Middle frontal gyrus (tissue), 1 donor: ENCODE results near the gene SEMA7A.

Experiments
- DNase-seq: peaks from one replicate; pipeline ENCODE4 v3.0.0-alpha.2; 2015; ENCODE audit warnings: low spot score; ENCODE audit errors: extremely low spot score

SEMA7A gene

DNA sequence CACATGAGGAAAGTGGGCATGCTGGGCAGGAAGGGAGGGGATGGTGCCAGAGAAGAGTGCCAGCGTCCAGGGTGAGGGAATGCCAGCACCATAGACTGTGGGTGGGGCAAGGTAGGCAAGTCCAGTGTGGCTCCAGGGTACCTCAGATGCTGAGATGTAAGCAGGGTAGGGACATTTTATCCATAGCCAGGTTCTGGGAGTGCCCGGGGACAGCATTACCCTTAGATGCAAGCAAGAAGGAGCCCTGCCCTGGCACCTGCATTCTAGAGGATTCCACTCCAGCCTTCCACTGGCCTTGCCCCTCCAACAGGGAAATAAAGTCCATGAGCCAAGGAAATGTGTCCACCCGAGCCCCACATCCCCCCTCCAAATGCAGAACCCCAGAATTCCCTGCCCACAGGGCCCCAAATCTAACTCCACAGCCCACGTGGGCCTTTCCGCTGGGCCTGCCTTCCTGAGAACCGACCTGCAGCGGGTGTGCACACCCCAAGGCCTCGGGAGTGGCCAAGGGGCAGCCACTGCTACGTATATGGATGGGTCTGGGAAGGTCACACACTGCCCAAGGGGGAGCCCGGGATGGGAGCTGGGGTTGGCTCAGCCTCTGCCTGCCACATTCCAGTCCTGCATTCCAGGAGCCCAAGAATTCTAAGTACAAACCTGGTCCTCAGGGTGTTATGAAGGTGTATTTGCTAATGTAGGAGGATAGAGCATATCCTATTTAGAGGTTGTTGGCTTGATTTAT, 46.0 kb downstream of the SEMA7A start:
- no peak for DNase-seq

DNA sequence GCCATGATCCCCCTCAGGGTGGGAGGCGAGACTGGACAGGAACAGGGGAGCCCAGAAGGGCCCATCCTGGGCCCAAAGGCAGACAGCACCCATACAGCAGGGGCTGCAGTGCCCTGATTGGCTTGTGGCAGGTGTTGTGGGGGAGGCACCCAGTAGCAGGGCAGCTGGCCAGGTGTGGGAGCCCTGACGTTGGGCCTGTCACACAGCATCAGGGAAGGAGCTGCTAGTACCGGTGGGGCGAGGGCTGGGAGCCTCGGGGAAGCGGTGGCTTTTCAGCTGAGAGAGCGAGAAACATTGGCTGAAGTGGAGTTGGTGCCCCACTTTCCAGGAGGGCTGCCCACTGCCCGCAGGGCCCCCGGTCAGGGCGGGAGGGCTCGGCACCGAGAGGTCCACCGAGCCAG, 46.6 kb downstream of the SEMA7A start:
- no peak for DNase-seq

DNA sequence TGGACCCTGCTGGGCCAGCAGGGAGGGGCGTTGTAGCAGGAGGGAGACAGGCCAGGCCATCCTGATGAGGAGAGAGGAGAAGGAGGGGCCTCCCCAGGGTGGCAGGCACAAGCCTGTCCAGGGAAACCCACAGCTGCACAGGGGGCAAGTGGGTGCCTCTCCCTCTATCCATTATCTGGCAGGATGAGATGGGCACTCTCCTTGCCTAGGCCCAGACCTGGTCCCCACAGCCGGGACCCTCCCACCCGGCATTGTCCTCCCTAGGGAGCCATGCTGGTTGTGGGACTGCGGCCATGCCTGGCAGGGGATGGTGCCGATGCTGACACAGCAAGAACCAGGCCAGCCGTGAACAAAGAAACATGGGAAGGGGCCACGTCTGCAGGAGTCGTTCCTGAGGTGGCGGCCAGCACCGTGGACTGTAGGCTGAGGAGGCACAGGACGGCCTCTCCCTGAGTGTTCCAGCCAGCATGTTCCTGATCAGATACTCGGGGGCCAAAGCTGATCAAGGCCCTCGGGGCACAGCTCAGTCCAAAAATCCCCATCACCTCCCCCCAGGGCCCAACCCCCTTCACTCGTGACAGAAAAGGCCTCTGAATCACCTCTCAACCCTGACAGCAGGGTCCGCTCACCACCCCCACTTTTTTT, 47.1 kb downstream of the SEMA7A start:
- DNase-seq, result no peak

DNA sequence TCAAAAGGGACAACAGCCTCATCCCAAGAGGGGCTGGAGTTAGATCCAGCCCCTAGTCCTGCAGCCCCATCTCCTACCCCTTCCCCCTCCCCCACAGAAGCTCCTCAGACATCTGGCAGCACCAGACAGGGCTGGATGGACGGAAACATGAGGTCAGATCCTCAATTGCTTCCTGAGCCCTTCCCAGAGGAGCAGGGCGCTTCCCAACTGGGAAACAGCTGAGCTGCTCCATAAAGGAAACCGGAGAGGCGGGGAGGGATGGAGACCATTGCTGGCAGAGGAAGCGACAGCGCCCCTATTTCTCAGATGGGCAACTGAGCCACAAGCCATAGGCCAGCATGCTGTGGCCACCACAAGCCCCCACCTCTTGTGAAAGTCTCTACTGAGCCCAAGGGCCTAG, 48.0 kb downstream of the SEMA7A start:
- DNase-seq, result no peak

DNA sequence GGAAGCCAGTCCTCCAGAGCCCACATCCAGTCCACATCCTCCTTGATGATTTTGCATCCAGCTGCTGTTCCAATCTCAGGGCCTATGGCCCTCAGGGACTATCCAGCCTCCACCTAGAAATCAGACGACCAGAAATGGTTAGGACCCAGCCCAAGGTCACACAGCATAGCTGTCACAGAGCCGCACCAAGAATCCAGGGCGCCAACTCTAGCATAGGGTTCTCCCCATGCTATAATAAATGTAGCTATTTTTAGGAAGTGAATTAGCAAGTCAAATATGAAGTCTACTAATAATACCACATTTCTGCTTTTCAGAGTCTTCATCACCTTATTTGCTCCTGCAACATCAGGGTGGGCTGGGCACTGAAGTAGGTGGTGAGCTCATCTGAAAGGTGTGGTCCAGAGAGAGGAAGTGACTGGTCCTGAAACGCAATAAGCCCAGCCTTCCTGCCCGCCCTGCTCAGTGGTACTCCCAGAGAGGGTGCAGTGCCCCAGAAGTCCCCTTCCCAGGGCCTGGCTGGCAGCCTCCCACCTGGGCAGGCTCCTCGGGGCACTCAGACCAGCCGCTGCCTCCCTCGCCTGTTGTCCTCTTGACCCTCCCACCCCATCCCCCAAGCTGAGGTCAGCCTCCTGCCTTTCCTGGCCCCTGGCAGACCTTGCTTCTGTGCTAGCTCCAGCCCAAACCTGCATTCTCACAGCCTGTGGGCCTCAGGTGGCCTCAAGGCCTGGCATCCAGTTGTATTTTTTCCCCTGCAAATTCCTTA, 48.7 kb downstream of the SEMA7A start:
- DNase-seq, result no peak

DNA sequence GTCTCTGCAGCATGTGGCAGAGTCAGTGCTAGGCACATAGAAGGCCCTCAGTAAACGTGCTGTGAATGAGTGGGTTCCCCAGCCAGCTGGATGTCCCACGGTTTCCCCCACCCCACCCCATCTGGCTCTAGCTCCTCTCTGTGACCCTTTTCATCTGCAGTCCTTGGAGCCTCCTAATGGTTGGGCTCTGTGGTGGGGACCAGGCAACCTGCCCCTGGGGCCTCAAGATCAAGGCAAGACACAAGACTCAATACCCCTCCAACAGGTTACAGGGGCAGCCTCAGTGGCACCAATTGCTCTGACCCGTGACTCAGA, 49.2 kb downstream of the SEMA7A start:
- no peak for DNase-seq

DNA sequence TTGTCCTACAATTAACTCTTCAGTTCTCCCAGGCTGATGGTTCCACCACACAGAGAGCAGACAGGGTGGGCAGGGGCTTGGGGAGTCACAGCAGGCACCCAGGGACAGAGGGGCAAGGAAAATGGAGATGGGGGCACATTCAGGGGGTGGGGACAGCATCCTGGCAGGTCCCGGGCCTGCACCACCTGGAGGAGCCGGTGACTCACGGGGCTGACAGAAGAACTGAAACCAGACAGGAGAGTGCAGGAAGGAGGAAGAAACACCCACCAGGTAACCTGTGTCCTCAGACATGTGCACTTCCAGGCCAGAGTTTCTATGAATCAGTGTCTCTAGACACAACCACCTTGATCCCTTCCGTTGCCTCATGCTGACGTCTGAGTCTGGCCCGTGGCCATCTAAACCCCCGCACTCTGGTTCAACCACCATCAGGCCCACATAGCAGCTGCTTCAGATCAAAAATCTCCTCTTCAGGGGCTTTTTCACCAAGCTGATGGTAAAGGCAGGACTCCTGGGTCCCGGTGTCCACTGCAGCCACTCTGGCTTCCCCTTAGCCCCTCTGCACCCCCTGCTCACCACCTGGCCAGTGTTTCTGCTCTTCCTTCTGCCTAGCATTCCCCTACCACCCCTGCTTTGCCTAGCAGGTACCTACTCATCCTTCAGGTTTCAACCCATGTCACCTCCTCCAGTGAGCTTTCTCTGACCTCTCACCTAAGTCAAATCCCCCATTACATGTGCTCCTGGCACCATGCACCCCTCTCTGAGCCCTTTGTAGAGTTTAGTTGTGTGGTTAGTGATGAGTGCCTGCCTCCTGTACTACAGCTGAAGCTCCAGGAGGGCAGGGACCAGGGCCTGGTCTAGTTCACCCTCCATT, 49.8 kb downstream of the SEMA7A start:
- no peak for DNase-seq

GRCh38 chr15:74383286-74383685, 50.5 kb downstream of the SEMA7A start:
- DNase-seq, result no peak

DNA sequence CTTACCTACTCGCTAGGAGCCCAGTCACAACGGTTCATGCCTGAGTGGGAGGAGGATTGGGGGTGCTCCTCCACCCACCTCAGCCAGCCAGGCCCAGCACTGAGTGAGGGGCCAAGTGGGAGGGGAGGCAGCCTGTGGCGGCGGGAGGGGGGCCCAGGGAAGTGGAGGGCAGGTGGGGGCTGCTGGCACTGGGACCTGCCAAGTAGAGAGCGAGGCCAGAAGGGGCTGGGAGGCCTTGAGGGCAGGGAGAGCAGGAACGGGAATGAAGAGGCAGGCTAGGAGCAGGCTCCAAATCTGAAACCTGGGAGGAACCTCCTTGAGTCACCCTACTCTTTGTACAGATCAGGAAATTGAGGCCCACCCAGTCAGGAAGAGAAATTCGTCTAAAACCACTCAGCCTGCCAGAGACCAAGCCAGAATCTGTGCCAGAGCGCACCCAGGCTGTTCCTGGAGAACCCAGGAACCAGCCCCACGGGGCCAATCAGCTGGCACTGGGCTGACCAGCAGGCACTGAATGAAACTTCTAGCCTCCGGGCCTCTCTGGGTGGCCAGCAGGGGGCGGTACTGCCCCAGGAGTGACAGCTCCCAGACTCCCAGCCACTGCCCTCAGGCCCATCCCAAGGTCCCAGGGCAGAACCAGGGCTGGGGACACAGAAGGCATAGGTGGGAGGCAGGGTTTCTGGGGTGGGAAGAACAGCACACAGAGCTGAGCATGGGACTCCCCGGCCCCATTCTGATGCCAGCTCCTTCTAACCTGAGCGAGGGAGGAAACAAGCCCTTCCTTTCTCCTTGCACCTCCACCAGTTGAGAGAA, 51.5 kb downstream of the SEMA7A start:
- peak; percentile 75 for DNase-seq

GRCh38 chr15:74381481-74381880, 52.3 kb downstream of the SEMA7A start:
- DNase-seq, result no peak

GRCh38 chr15:74381190-74381453, 52.6 kb downstream of the SEMA7A start:
- DNase-seq, result no peak

DNA sequence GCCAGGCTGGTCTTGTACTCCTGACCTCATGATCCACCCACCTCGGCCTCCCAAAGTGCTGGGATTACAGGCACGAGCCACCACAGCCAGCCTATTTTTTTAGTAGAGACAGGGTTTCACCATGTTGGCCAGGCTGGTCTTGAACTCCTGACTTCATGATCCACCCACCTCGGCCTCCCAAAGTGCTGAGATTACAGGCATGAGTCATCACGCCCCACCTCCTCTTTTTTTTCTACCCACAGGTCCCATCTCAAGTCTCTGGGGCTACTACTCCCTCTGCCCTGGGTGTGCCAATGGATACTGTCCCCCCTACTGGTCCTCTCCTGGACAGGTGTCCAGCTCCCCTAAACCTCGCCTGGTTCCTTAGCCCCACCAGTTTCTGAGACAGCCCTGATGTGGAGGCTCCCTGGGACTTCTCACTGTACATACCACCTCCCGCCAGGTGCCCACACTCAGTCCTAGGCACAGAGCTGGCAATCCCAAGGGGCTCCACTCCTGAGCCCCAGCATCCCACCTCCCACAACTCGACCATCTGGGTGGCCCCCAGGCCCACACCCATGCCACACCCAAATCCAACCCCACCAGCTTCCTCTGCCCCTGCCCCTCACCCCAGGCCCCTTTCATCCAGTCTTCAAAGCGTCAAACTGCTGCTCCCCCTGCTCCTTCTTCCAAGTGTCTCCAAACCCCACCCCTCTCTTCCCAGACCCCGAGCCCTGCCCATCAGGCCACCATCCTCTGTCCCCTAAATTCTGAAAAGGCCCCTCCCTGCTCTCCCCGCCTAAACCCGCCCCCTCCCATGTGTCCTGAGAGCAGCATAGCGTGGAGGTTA, 53.2 kb downstream of the SEMA7A start:
- no peak for DNase-seq

GRCh38 chr15:74378848-74379247, 54.9 kb downstream of the SEMA7A start:
- no peak for DNase-seq

- DNase-seq, result no peak
Measured at GRCh38 chr15:74377831-74378766, 55.7 kb downstream of the SEMA7A start.

GRCh38 chr15:74376825-74377581, 56.8 kb downstream of the SEMA7A start:
- no peak for DNase-seq

DNA sequence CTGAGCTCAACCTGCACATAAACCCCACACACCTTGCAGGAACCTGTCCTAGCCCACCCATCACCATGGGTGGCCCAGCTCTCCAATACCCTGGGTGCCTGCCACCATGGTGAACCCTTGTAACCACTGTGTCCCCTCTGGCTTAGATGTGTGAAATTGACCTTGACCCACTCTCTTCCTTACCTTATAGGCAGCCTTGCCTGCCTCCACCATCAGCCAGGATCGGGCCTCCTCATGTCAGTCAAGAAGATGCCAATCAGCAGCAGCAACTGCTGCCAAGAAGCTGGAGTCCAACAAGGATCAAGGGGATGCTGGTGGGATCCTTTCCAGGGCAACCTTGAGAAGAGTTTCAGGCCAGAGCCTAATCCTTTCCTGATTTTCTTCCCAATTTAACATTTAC, 57.5 kb downstream of the SEMA7A start:
- no peak for DNase-seq

DNA sequence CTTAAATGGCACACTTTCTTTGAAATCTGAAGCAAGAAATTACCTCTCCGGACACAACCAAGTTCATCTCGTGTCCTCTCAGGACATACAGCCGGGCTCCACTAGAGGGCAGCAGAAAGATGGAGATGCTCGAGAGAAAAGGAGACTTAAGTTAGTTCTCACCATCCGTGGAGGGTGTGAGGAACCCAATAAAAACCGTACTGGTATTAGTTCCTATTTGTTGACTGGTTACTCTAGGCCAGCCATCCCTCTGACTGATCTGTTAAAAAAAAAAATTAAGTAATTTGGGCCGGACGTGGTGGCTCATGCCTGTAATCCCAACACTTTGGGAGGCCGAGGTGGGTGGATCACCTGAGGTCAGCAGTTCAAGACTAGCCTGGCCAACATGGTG, 58.5 kb downstream of the SEMA7A start:
- DNase-seq, result no peak

- no peak for DNase-seq
Measured at GRCh38 chr15:74374648-74375302, 59.0 kb downstream of the SEMA7A start.
